Endothelial cell of umbilical vein (primary cell): ENCODE results near the gene GRM7. TPM values are rescaled to one million over a fixed set of nuclear protein-coding genes. Genes with fewer than 3 reads are reported as not detected.

Experiments used
- BruUV-seq: library from RNA; stranded (reverse); fragments of 400-500 nt; replicated peaks from 2 replicates; lab custom pipeline; 2021; lab: Mats Ljungman, UMichigan
- CTCF ChIA-PET: fragments of 300-600, 350-600 bp; sonication (Branson Sonifier 250); formaldehyde crosslinking; loops from one replicate; lab custom pipeline; 2021; ENCODE audit warnings: antibody characterized with exemption, inconsistent platforms; lab: Charles Lee
- POLR2A ChIA-PET: fragments of 300-600, 350-600 bp; sonication (Branson Sonifier 250); formaldehyde crosslinking; loops from one replicate; lab custom pipeline; 2021; ENCODE audit warnings: antibody characterized with exemption, inconsistent platforms; lab: Charles Lee
- DNase-seq: peaks from one replicate; pipeline ENCODE4 v3.0.0-alpha.2; 2011; ENCODE audit warnings: low read depth, low spot score
- FAIRE-seq: peaks from 2 replicates; lab custom pipeline; 2011; peaks lifted over from hg19 to GRCh38; lab: Jason Lieb, UNC
- H2AFZ ChIP-seq: 2 replicates; pipeline ENCODE4 v1.6.0; 2012; ENCODE audit warnings: low read depth, low read length, control low read depth, inconsistent platforms
- H3K27ac ChIP-seq: 2 replicates; pipeline ENCODE4 v1.5.1; 2011; ENCODE audit warnings: low read depth, mild to moderate bottlenecking, control low read depth, low read length, moderate library complexity; ENCODE audit not compliant: insufficient read depth
- H3K27me3 ChIP-seq, 2 experiments: 2 replicates each; pipeline versions ENCODE4 v1.6.0 to v1.6.1; 2011; ENCODE audit warnings: low read length in 2 of 2, mixed read lengths in 1 of 2; ENCODE audit not compliant: control insufficient read depth in 2 of 2, insufficient read depth in 2 of 2
- H3K36me3 ChIP-seq, 2 experiments: 2 replicates in 1 of 2; 3 replicates in 1 of 2; pipeline ENCODE4 v1.5.1; 2011; ENCODE audit warnings: low read length in 2 of 2, mild to moderate bottlenecking in 1 of 2, moderate library complexity in 1 of 2; ENCODE audit not compliant: control insufficient read depth in 2 of 2, insufficient read depth in 2 of 2; ENCODE audit errors: extremely low read depth in 1 of 2
- H3K4me1 ChIP-seq: 3 replicates; pipeline ENCODE4 v1.5.1; 2011; ENCODE audit warnings: mild to moderate bottlenecking, low read length; ENCODE audit not compliant: control insufficient read depth, insufficient read depth; ENCODE audit errors: extremely low read depth
- H3K4me2 ChIP-seq: 2 replicates; pipeline ENCODE4 v1.6.1; 2011; ENCODE audit warnings: low read length, control low read depth, mixed read lengths; ENCODE audit not compliant: insufficient read depth
- H3K4me3 ChIP-seq, 3 experiments: fragments of 200-600 bp in 1 of 3; sonication (generic), shearing (Covaris generic) in 1 of 3; replicated peaks in 1 of 3; 2 replicates each; pipeline ENCODE4 v1.5.1; 2011 to 2016; ENCODE audit warnings: control low read depth in 3 of 3, low read length in 3 of 3, mild to moderate bottlenecking in 2 of 3, inconsistent platforms in 1 of 3, low read depth in 1 of 3, moderate library complexity in 1 of 3; ENCODE audit not compliant: insufficient read depth in 1 of 3
- H3K79me2 ChIP-seq: 2 replicates; pipeline ENCODE4 v1.6.0; 2012; ENCODE audit warnings: low read length, inconsistent platforms; ENCODE audit not compliant: control insufficient read depth, insufficient read depth
- H3K9ac ChIP-seq: replicated peaks from 2 replicates; pipeline ENCODE3; 2011; ENCODE audit warnings: low read length, control low read depth; ENCODE audit not compliant: insufficient read depth; ENCODE audit errors: extremely low read depth
- H3K9me1 ChIP-seq: replicated peaks from 3 replicates; pipeline ENCODE4 v1.6.0; 2011; ENCODE audit warnings: mild to moderate bottlenecking, low read length; ENCODE audit not compliant: control insufficient read depth, insufficient read depth; ENCODE audit errors: extremely low read depth
- H3K9me3 ChIP-seq: replicated peaks from 2 replicates; pipeline ENCODE4 v1.5.1; 2012; ENCODE audit warnings: low read length, inconsistent platforms; ENCODE audit not compliant: control insufficient read depth, insufficient read depth
- H4K20me1 ChIP-seq: replicated peaks from 2 replicates; pipeline ENCODE3; 2011; ENCODE audit warnings: mild to moderate bottlenecking, low read length; ENCODE audit not compliant: control insufficient read depth, insufficient read depth; ENCODE audit errors: extremely low read depth
- EZH2 ChIP-seq: IDR thresholded peaks from 2 replicates; pipeline ENCODE4 v1.6.1; 2012; ENCODE audit warnings: borderline replicate concordance, low read depth, mild to moderate bottlenecking, moderate library complexity, low read length, inconsistent platforms; ENCODE audit not compliant: severe bottlenecking
- FOS ChIP-seq: IDR thresholded peaks from 2 replicates; pipeline ENCODE4 v1.6.1; 2011; ENCODE audit warnings: mild to moderate bottlenecking, low read length, moderate library complexity, borderline replicate concordance; ENCODE audit not compliant: insufficient read depth
- GATA2 ChIP-seq: IDR thresholded peaks from 2 replicates; pipeline ENCODE4 v1.7.0; 2011; ENCODE audit warnings: low read depth, mild to moderate bottlenecking, moderate library complexity, mixed read lengths, low read length; ENCODE audit not compliant: insufficient read length, insufficient read depth
- JUN ChIP-seq: IDR thresholded peaks from 2 replicates; pipeline ENCODE4 v1.6.1; 2011; ENCODE audit warnings: borderline replicate concordance, low read depth; ENCODE audit not compliant: insufficient read length, insufficient read depth
- MAX ChIP-seq: IDR thresholded peaks from 2 replicates; pipeline ENCODE4 v1.6.1; 2011; ENCODE audit not compliant: insufficient read depth, insufficient read length
- MYC ChIP-seq: IDR thresholded peaks from one replicate; pipeline ENCODE4 v1.6.1; 2011; ENCODE audit warnings: mild to moderate bottlenecking, low read depth, low read length
- POLR2A ChIP-seq: IDR thresholded peaks from 2 replicates; pipeline ENCODE4 v1.6.1; 2012; ENCODE audit warnings: low read depth, mild to moderate bottlenecking, control low read depth, low read length
- POLR2AphosphoS5 ChIP-seq: IDR thresholded peaks from 2 replicates; pipeline ENCODE4 v1.6.1; 2012; ENCODE audit warnings: low read depth, mild to moderate bottlenecking, control low read depth, low read length, moderate library complexity; ENCODE audit not compliant: insufficient read depth
- dilution Hi-C: fragments of 300-500 bp; cut with MboI; formaldehyde crosslinking; loops from one replicate; pipeline ENCODE4 v1.15.0; 2019; ENCODE audit warnings: low sequenced_read_pairs; ENCODE audit not compliant: extremely low pct_ligation_motif_present
- intact Hi-C: fragments of 100-400 bp; cut with micrococcal nuclease; formaldehyde crosslinking; loops from one replicate; pipeline ENCODE4 v1.10.0; 2022
- polyA plus RNA-seq, 4 experiments: library from polyadenylated mRNA; depleted of rRNA in 3 of 4; stranded (reverse) in 3 of 4; unstranded in 1 of 4; fragments of >200 nt; gene quantifications; 2 replicates each; pipeline versions ENCODE4 v1.2.1 to v1.2.3, GENCODE V29; 2011 to 2012; ENCODE audit warnings: missing spikeins in 1 of 4
- total RNA-seq: library from RNA; stranded (reverse); gene quantifications from 2 replicates; pipeline ENCODE4 v1.2.3, GENCODE V29; 2021
- TF ChIP-seq, protein P1 (sequence below), 2 donors: IDR thresholded peaks; 1 replicate in 1 of 2; 2 replicates in 1 of 2; pipeline ENCODE4 v1.5.1; 2011; ENCODE audit warnings: low read length in 2 of 2, mild to moderate bottlenecking in 2 of 2, moderate library complexity in 2 of 2, control low read depth in 1 of 2, inconsistent platforms in 1 of 2, low read depth in 1 of 2; ENCODE audit not compliant: insufficient read depth in 1 of 2; ENCODE audit errors: extremely low read depth in 1 of 2

The GRM7 gene
- total and polyA plus RNA-seq, 2 donors (not counting 3 experiments of a cell fraction or from before 2014, with no cell fraction given), result 0.12 TPM; not detected in 1

- no peak overlapping the region for H3K4me2 ChIP-seq
- H3K27me3 ChIP-seq, result no peaks in the 10 kb centered on the region
- intact Hi-C loops (no loop called here), dilution Hi-C loops (no loop called here)
- CTCF ChIA-PET, result no interaction called here
- H3K9me3 ChIP-seq, result no peaks in the 10 kb centered on the region
- no peaks in the 10 kb centered on the region for H3K4me1 ChIP-seq
- H3K9me1 ChIP-seq, result no peaks in the 10 kb centered on the region
- POLR2A ChIA-PET, result no interaction called here
- no peak overlapping the region for H3K9ac ChIP-seq
- no peaks in the 10 kb centered on the region for H3K36me3 ChIP-seq
- H2AFZ ChIP-seq, result no peak overlapping the region
- no peak overlapping the region for H3K4me3 ChIP-seq
- no peak overlapping the region for H3K27ac ChIP-seq
- FAIRE-seq (no peak), DNase-seq (no peak)
- no peaks in the 10 kb centered on the region for H4K20me1 ChIP-seq
- H3K79me2 ChIP-seq, result no peaks in the 10 kb centered on the region
- TF ChIP-seq GATA2, result no peak
- TF ChIP-seq EZH2, result no peak
- no peak for TF ChIP-seq MYC
- TF ChIP-seq MAX, result no peak
- no peak for TF ChIP-seq POLR2A
- no peak for TF ChIP-seq FOS
- TF ChIP-seq, protein P1, sequence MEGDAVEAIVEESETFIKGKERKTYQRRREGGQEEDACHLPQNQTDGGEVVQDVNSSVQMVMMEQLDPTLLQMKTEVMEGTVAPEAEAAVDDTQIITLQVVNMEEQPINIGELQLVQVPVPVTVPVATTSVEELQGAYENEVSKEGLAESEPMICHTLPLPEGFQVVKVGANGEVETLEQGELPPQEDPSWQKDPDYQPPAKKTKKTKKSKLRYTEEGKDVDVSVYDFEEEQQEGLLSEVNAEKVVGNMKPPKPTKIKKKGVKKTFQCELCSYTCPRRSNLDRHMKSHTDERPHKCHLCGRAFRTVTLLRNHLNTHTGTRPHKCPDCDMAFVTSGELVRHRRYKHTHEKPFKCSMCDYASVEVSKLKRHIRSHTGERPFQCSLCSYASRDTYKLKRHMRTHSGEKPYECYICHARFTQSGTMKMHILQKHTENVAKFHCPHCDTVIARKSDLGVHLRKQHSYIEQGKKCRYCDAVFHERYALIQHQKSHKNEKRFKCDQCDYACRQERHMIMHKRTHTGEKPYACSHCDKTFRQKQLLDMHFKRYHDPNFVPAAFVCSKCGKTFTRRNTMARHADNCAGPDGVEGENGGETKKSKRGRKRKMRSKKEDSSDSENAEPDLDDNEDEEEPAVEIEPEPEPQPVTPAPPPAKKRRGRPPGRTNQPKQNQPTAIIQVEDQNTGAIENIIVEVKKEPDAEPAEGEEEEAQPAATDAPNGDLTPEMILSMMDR (IDR thresholded peaks at IDR 0.05; ENCODE audit: extremely low read depth in 1 of 2, insufficient read depth in 1 of 2, low read depth in 1 of 2, low read length in 2 of 2), result no peak
- no peak for TF ChIP-seq POLR2AphosphoS5
- TF ChIP-seq JUN, result no peak
- no TSS peak for BruUV-seq
These were observed 310.6 kb downstream of the GRM7 start for GRCh38 chr3:7171493-7171892.
